Measurements from ENCODE around the gene TRPM3. TPM values are rescaled to one million over a fixed set of nuclear protein-coding genes. Genes with fewer than 3 reads are reported as not detected.

TRPM3 gene
- total and polyA plus RNA-seq, 9 of the 15 experiments (the other 6 are each of a cell fraction or from before 2014, with no cell fraction given), result 0.04 TPM; not detected in 8

- TF ChIP-seq ZNF318 (IDR thresholded peaks at IDR 0.05; ENCODE audit: borderline replicate concordance in 1 of 2, low read depth in 1 of 2) (no peak), KHSRP (IDR thresholded peaks at IDR 0.05) (no peak), TGIF2 (CRISPR knock-in tag; IDR thresholded peaks at IDR 0.05) (no peak), HDAC6 (IDR thresholded peaks at IDR 0.05; ENCODE audit: low read depth, low read length) (no peak), ZNF431 (CRISPR knock-in tag; IDR thresholded peaks at IDR 0.05) (no peak), TRIM28 (IDR thresholded peaks at IDR 0.05) (no peak), ARHGAP35 (IDR thresholded peaks at IDR 0.05; ENCODE audit: partially characterized antibody) (no peak)
These were observed 320.1 kb downstream of the TRPM3 start (continued) for GRCh38 chr9:70801181-70801829.

All from K562 (cell line).